Measurements from ENCODE around the gene SFXN5.

The SFXN5 gene

GRCh38 chr2:72962911-72963310 is 108.6 kb downstream of the SFXN5 start:
- TF ChIP-seq CTCF (IDR thresholded peaks at IDR 0.05; ENCODE audit: extremely low read depth, missing control alignments): no peak
- DNase-seq (ENCODE audit: low spot score): no peak

GRCh38 chr2:72961853-72962468 is 109.6 kb downstream of the SFXN5 start:
- no peak for TF ChIP-seq CTCF (IDR thresholded peaks at IDR 0.05; ENCODE audit: extremely low read depth, missing control alignments)
- DNase-seq (ENCODE audit: low spot score): no peak

- no peak for DNase-seq (ENCODE audit: low spot score)
- no peak for TF ChIP-seq CTCF (IDR thresholded peaks at IDR 0.05; ENCODE audit: extremely low read depth, missing control alignments)
Observed at GRCh38 chr2:72961036-72961720, 110.3 kb downstream of the SFXN5 start.

GRCh38 chr2:72959995-72960981 is 111.2 kb downstream of the SFXN5 start:
- DNase-seq (ENCODE audit: low spot score): no peak
- no peak for TF ChIP-seq CTCF (IDR thresholded peaks at IDR 0.05; ENCODE audit: extremely low read depth, missing control alignments)

GRCh38 chr2:72959554-72959953 is 112.0 kb downstream of the SFXN5 start:
- no peak for DNase-seq (ENCODE audit: low spot score)
- TF ChIP-seq CTCF (IDR thresholded peaks at IDR 0.05; ENCODE audit: extremely low read depth, missing control alignments): no peak

GRCh38 chr2:72958542-72959385 is 112.7 kb downstream of the SFXN5 start:
- no peak for TF ChIP-seq CTCF (IDR thresholded peaks at IDR 0.05; ENCODE audit: extremely low read depth, missing control alignments)
- DNase-seq (ENCODE audit: low spot score): no peak

Data from GM20000 (cell line).